Activated CD8-positive, alpha-beta memory T cell treated with anti-CD3 and anti-CD28 coated beads for 1 hour (primary cell): Measurements from ENCODE around the gene HSD17B2.
"Not testable (repeated sequence)": the region's sequence is repeated elsewhere in the genome, so short reads cannot be mapped to it uniquely, and the experiment has no call there.

ENCODE experiments used
- DNase-seq, 2 donors: peaks; one replicate each; pipeline ENCODE4 v3.0.0-alpha.2; 2020; ENCODE audit warnings: low read depth in 1 of 2; ENCODE audit errors: extremely low read depth in 1 of 2

HSD17B2 gene

DNA sequence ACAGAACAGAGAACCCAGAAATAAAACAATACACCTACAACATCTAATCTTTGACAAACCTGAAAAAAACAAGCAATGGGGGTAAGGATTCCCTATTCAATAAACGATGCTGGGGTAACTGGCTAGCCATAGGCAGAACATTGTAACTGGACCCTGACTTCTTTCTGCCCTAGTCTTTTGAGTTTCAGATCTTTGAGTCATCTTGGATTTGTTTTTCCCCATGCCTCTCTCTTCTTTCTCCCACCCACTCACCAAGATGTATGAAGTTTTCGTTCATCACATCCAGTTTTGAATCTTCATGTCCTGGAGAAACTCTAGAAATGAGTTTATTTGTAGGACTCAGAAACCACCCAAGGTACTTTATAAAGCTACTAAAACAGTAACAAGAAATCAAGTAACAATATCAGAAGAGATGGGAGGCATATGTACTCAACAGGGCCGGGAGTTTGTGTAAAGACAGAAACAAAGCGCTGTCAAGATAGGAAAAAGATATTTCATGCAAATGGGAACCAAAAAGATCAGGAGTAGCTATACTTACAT, 39.0 kb downstream of the HSD17B2 start:
- no peak for DNase-seq

DNA sequence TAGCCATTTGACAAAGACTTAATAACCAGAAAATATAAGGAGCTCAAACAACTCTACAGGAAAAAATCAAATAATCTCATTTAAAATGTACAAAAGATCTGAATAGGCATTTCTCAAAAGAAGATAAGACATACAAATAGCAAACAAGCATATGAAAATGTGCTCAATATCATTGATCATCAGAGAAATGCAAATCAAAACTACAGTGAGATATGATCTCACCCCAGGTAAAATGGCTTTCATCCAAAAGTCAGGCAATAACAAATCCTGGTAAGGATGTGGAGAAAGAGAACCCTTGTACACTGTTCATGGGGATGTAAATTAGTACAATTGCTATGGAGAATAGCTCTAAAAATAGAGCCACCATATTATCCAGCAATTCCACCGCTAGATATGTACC, 43.1 kb downstream of the HSD17B2 start:
- no peak for DNase-seq

DNA sequence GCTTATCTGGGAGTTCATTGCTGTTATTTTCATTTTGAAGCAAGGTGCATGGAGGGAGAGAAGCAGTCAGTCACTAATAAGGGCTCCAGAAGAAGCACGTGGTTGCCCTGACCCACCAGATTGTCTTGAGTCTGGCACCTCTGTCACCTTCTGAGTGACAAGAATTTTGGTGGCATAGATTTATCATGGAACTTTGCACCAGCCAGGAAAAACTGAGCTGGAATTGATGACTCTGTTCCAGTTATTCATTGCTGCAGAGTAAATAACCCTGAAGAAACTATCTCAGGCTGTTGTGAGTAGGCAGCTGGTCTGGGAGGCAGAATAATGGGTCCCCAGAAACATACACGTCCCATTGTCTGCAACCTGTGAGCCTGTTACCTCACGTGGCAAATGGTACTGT, 44.8 kb downstream of the HSD17B2 start:
- DNase-seq: no peak

DNA sequence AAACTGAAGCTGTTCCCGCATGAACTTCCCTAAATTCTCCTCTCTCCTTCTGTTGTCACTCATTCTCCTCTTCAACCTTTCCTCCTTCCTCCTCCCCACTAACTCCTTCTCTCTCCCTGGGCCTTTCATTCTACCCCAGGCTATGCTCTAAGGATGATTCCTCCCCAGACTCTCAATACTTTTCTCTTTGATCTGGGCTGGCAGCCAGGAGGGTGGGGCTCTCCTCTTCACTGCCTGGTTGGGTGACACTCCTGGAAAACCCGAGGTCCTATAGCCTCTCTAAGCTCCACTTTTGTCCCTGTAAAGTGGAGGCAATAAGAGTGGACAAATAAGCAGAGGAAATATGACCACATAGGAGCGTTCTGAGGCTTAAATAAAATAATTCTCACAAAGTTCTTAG, 46.2 kb downstream of the HSD17B2 start:
- DNase-seq: no peak

DNA sequence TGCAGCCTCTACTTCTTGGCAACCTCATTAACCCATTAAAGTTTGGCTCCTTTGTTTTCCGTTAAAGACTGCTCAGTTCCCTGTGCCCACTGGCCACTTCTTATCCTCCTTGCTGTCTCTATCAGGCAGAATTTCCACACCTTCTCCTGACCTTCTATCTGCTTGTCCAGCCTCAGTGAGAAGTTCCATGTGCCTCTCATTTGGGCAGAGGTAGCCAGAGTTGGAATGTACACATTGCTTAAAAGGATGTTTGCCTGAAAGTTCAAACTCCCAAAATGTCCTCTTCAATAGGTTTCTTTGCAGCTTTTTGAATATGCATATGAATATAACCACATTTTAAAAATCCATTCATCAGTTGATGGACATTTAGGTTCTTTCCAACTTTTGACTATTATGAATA, 47.0 kb downstream of the HSD17B2 start:
- no peak for DNase-seq

DNA sequence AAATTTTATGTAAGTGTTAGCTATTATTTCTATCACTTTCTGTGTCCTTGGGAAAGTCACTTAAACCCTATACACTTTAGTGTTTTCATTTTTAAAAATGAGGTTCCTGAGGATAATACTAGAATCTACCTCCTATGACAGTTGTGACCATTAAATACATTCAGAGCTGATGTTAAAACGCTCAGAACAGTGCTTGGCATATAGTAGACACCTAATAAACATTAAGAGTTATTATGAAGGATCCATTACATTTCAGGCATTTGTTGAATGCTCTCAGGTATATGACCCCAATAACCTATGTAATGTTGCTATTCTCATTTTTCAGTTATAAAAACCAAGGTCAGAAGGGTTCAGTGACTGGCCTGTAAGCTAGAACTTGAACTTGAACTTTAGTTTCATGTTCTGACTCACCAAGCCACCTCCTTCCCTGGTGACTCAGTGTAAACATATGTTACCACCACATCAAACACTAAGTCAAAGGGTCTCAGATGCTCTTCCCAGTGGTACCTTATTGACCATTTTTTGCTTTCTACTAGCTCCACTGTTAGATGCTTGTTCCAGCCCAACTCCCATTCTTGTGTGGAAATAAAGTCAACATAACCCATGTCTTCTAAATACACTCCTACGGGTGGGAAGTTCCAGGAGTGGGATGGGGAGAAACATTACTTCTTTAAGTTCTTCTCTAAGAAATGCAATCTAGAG, 47.6 kb downstream of the HSD17B2 start:
- no peak for DNase-seq

DNA sequence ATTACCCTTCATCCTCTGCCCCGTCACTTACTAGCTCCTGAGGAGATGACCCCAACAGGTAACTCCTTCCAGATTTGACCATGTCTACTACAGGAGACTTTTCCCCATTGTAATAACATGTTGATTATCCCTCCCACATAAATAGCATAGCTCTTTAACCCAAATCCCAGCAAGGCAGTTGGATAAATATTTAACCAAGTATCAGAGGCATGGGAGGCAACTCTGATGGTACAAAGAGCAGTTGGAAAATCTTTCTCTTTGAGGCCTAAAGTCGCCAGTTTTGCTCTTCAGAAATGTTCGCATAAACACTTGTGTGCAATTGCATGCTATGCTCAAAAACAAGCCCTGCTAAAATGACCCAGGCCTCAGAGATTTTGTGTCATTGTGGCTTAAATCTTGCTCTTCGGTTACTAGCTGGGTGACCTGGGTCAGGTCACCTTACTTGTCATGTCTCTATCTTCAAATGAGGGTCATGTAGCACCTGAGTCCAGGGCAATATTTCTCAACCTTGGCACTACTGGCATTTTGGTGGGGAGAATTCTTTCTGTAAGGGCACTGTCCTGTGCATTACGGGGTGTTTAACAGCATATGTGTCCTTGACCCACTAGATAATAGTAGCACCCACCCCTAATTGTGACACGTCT, 48.8 kb downstream of the HSD17B2 start:
- DNase-seq: no peak

DNA sequence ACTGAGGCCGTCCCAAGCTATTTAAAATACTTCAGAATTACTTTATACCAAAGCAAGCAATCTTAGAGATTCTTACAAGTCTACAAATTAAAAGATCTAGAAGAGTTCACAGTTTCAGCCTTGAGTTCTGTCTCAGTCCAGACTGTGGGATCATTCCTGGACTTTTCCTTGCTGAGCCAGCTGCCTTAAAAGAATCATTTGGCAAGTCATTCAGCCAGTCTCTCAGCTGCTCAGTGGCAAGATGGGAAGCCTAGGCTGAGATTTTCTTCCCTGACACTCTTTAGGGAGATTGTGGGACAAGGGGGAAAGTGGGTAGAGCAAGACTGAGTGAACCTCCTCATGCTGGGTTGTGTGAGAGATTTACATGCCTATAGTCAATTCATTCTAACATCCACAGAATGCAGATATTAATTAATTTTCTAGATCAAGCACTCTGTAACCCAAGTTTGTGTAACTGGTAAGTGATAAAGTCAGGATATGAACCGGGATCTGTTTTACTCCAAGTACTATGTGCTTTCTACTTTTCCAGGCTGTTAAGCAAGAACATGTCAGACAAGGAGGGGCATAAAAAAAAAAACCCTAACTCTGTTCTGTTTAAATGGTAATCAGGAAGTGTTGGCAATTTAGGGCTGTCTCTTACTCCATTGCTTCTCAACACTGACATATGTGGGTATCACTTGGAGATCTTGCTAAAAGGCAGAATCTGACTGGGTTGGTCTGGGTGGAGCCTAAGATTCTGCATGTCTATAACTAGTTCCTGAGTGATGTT, 50.1 kb downstream of the HSD17B2 start:
- no peak for DNase-seq

DNA sequence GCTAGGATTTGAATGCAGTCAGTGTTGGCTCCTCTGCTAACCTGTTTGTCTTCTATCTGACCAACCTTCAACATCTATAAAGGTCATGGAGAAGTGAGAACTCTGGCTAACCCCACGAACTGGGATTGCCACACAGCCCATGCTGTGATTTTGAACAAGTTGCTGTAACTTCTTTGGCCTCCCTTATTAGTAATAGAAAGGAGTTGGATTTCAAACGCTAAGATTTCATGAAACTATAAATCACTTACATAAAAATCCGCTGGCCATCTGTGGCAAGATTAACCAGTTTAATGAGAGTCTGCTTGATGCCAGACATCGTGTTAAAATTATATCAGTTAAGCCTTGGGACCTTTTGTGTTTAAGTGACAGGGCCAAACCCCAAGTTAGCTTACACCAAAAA, 53.4 kb downstream of the HSD17B2 start:
- no peak for DNase-seq

DNA sequence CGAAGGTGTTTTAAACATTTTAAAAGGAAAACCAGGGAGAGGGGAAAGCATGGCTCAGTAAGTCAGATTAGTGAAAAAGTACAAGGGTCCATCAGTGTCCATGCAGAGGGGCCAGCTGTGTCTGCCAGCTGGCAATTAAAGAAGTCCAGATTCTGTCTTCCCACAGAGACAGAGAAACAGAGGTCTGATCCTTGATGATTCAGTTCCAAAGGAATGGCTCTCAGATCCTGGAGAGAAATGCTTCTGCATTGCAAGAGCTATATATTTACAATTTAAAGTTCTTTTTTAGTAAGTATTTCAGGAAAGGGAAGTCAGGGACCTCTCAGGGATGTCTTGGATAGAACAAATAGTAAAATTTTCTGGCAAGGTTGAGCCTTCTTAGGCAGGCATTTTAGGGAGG, 56.2 kb downstream of the HSD17B2 start:
- no peak for DNase-seq

DNA sequence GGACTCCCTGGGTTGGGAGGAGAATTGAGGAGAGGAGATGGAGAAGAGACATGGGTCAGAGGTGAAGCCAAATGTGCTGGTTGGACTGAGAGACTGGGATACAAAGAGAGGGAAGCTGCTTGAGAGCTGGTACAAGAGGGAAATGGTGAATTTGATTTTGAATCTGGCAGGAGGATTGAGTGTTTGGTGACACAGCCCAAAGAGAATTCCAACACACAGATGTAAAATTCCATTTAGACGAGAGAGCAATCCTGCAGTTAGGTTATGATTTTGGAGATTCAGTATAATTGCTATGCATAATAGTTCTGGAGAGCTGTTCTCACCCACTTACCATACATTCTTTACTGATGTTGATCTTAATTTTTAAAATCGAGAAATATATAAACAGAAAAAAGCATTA, 57.7 kb downstream of the HSD17B2 start:
- no peak for DNase-seq

DNA sequence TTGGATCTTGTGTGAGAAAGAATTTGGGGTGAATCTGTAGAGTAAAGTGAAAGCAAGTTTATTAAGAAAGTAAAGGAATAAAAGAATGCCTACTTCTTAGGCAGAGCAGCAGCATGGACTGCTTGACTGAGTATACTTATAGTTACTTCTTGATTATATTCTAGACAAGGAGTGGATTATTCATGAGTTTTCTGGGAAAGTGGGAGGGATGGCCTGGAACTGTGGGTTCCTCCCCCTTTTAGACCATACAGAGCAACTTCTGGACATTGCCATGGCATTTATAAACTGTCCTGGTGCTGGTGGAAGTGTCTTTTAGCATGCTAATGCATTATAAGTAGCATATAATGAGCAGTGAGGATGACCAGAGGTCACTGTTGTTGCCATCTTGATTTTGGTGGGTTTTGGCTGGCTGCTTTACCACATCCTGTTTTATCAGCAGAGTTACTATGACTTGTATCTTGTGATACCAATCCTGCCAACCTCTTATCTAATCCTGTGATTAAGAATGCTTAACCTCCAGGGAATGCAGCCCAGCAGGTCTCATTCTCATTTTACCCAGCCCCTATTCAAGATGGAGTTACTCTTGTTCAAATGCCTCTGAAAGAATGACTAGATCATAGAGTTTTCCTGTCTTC, 58.7 kb downstream of the HSD17B2 start:
- no peak for DNase-seq

DNA sequence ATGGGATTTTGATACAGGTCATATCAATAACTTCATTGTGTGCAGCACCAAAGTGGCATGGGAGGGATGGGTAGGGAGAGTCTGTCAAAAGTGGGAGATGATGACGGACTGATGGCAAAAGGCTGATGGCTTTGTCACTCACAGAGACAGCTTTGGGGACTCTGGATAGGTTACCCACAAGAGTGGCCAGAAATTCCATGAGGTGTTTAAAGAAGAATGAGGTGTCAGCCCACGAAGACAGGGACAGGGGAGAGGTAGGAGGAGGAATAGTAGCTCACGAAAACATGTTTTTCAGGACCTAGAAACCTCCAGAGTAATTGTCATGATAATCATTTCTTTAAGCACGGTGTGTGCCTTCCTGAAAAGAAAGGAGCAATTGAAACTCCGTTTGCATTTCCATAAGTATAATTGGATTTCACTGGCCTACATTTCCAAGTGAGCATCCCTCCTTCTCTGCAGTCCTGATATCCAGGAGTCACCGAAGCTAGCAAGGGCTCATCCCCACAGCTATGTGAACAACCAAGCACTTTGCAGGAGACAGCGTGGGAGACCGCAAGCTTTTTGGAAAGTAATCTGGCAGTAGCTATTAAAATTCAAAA, 60.0 kb downstream of the HSD17B2 start:
- DNase-seq: no peak

DNA sequence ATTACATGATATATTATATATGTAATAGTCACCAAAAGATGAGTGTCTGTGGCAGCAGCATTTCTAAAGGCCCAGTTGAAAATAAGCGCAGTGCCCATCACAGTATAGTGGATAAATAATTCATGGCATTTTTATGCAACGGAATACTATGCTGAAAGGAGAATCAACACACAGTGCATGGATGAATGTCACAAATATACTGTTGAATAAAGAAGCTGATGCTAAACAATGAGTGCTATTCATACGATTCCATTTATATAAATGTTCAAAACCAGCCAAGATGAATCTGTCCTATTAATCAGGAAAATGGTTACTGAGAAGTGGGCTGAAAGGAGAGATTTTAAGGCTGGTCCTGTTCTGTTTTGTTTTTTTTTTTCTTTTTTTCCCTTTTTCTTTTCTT, 61.6 kb downstream of the HSD17B2 start:
- DNase-seq: no peak

DNA sequence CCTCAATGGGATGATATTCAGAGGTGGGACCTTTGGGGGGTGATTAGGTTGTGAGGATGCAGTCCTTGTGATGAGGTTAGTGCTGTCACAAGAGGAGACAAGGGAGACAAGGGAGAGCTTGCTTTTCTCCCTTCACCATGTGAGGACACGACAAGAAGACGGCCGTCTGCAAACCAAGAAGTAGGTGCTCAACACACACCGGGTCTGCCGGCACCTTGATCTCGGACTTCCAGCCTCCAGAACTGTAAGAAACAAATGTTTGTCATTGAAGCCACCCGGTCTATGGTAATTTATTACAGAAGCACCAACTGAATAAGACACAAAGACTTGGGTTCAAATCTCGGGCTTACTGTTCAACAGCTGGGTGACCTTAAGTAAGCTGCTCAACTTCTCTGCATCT, 70.1 kb downstream of the HSD17B2 start:
- no peak for DNase-seq

DNA sequence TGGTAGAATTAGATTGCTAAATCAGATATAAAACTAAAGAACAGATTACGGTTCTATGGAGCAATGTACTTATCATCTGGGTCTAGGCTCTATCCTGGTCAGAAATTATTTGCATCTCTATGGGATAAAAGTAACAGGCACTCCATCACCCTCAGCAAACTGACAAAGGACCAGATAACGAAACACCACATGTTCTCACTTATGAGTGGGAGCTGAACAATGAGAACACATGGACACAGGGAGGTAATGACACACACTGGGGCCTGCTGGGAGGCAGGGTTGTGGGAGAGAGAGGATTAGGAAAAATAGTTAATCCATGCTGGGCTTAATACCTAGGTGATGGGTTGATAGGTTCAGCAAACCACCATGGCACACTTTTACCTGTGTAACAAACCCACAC, 73.0 kb downstream of the HSD17B2 start:
- no peak for DNase-seq

DNA sequence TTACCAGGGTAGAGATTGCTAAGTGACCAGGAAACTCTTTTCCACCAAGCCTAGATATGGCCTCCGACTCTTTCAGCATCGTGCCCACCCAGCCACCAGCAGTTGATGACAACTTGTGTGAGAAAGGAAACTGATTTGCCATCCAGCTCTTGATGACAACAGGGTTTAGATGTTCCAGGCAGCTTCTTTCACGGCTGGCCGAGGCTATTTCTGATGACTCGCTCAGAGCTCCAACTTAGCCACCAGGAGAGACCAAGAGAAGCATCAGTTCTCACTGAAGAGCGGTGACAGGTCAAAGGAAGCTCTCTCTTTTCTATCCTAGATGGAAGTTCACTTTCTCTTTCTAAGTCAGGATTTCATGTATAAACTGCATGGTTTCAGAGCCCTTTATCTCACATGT, 73.7 kb downstream of the HSD17B2 start:
- DNase-seq: no peak

DNA sequence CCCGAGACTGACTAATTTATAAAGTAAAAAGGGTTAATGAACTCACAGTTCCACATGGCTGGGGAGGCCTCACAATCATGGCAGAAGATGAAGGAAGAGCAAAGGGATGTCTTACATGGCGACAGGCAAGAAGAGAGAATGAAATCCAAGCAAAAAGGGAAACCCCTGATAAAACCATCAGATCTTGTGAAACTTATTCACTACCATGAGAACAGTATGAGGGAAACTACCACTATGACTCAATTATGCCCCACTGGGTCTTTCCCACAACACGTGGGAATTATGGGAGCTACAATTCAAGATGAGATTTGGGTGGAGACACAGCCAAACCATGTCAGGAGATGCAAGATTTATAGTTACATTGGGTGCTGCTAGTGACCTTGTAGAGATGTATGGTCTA, 74.2 kb downstream of the HSD17B2 start:
- not testable (repeated sequence) for DNase-seq

DNA sequence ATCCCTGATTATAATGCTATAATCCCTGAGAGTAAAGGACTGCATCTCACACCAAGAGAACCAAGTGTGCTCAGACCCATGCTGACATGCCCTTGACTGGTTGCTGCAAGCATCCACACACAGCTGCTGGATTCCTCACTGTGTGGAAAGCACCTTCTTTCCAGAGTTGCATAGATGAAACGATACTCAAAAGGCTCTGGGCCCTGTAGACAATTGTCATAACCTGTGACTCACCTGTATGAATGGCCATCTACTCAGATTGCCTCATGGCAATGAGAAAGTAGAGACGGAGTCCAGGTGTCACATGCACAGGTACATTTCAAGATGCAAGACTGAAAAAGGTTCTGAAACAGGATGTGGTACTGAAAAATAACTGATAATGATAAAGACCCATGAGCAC, 76.9 kb downstream of the HSD17B2 start:
- DNase-seq: no peak

DNA sequence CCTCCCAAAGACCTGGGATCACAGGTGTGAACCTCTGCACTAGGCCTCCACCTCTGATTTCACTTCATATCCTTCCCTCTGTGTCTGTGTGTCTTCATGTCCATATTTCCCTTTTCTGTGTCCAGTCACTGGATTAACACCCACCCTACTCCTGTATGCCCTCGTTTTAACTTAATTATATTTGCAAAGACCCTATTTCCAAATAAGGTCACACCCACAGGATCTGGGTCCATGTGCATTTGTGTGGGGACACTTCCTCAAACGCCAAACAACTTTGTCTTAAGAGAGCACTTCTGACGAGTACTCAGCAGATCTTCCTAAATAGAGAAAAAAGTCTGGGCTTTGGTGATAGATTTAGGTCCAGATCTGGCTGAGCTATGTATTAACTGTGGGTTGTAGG, 78.7 kb downstream of the HSD17B2 start:
- no peak for DNase-seq

DNA sequence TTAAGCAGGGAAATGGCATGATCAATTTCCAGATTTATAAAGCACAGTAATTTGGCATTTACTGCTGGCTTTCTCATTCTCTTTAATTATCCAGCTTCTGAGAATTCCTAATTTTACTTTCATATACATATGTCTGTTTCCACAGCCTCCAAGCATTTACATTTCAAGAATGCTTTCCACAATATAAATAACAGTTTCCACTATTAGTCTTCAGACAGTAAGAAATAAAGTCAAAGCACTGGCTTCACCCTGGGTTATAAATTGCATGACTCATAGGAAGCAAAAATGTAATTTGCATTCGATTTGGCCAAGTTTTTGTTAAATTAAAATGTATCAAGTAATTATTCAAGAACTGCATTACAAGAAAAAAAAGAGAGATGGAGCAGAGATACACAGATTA, 81.5 kb downstream of the HSD17B2 start:
- DNase-seq: no peak
